H9 (cell line): Measurements from ENCODE around the gene RBFOX2. TPM values are rescaled to one million over a fixed set of nuclear protein-coding genes. Genes with fewer than 3 reads are reported as not detected.

ENCODE experiments used
- DNase-seq: peaks from one replicate; pipeline ENCODE4 v3.0.0-alpha.2; 2017
- H2AFZ ChIP-seq: one replicate; pipeline ENCODE4 v1.6.1; 2013; ENCODE audit warnings: mild to moderate bottlenecking, low read length, control low read depth, moderate library complexity
- H2AK5ac ChIP-seq: 2 replicates; pipeline ENCODE4 v1.6.1; 2013; ENCODE audit warnings: low read length, control low read depth, mixed read lengths; ENCODE audit not compliant: insufficient read length
- H2BK120ac ChIP-seq: one replicate; pipeline ENCODE4 v1.6.1; 2013; ENCODE audit warnings: low read depth, mild to moderate bottlenecking, low read length, control low read depth, inconsistent platforms; ENCODE audit not compliant: poor library complexity, severe bottlenecking
- H2BK12ac ChIP-seq: 2 replicates; pipeline ENCODE4 v1.6.1; 2013; ENCODE audit warnings: low read length, control low read depth, mixed read lengths, low read depth; ENCODE audit not compliant: insufficient read length
- H2BK15ac ChIP-seq: 2 replicates; pipeline ENCODE4 v1.6.1; 2013; ENCODE audit warnings: low read depth, low read length, control low read depth
- H2BK20ac ChIP-seq: one replicate; pipeline ENCODE4 v1.6.1; 2013; ENCODE audit warnings: low read depth, mild to moderate bottlenecking, low read length, control low read depth, inconsistent platforms; ENCODE audit not compliant: poor library complexity, severe bottlenecking
- H2BK5ac ChIP-seq: 2 replicates; pipeline ENCODE4 v1.6.1; 2013; ENCODE audit warnings: low read length, control low read depth, mixed read lengths; ENCODE audit not compliant: insufficient read length
- H3K14ac ChIP-seq: 2 replicates; pipeline ENCODE4 v1.6.1; 2013; ENCODE audit warnings: low read length, control low read depth; ENCODE audit not compliant: insufficient read depth
- H3K18ac ChIP-seq: 2 replicates; pipeline ENCODE4 v1.6.1; 2013; ENCODE audit warnings: low read depth, mild to moderate bottlenecking, mixed read lengths, low read length, control low read depth; ENCODE audit not compliant: insufficient read length
- H3K23ac ChIP-seq: 2 replicates; pipeline ENCODE4 v1.6.1; 2013; ENCODE audit warnings: low read length, control low read depth, mixed read lengths, low read depth; ENCODE audit not compliant: insufficient read length
- H3K23me2 ChIP-seq: 2 replicates; pipeline ENCODE4 v1.6.1; 2013; ENCODE audit warnings: low read depth, mild to moderate bottlenecking, mixed read lengths, low read length, control low read depth; ENCODE audit not compliant: insufficient read length, poor library complexity, severe bottlenecking
- H3K27ac ChIP-seq: 2 replicates; pipeline ENCODE4 v1.5.1; 2013; ENCODE audit warnings: low read length, control low read depth, mixed read lengths, low read depth; ENCODE audit not compliant: insufficient read length
- H3K27me3 ChIP-seq: 2 replicates; pipeline ENCODE4 v1.6.1; 2013; ENCODE audit warnings: low read length, control low read depth, inconsistent platforms; ENCODE audit not compliant: insufficient read depth
- H3K4ac ChIP-seq: 2 replicates; pipeline ENCODE4 v1.6.1; 2013; ENCODE audit warnings: low read depth, mild to moderate bottlenecking, control low read depth, inconsistent platforms, low read length, moderate library complexity
- H3K4me1 ChIP-seq: 2 replicates; pipeline ENCODE4 v1.6.1; 2013; ENCODE audit warnings: low read length, control low read depth, inconsistent platforms; ENCODE audit not compliant: insufficient read depth
- H3K4me2 ChIP-seq: 2 replicates; pipeline ENCODE4 v1.6.1; 2013; ENCODE audit warnings: low read length, control low read depth, mixed read lengths; ENCODE audit not compliant: insufficient read length, insufficient read depth
- H3K56ac ChIP-seq: 2 replicates; pipeline ENCODE4 v1.6.1; 2013; ENCODE audit warnings: low read depth, mild to moderate bottlenecking, mixed read lengths, low read length, control low read depth; ENCODE audit not compliant: insufficient read length
- H3K79me1 ChIP-seq: 2 replicates; pipeline ENCODE4 v1.6.1; 2013; ENCODE audit warnings: low read depth, mild to moderate bottlenecking, moderate library complexity, low read length, control low read depth, inconsistent platforms; ENCODE audit not compliant: insufficient read depth, poor library complexity, severe bottlenecking
- H3K79me2 ChIP-seq: 2 replicates; pipeline ENCODE4 v1.6.1; 2013; ENCODE audit warnings: low read length, control low read depth, inconsistent platforms; ENCODE audit not compliant: insufficient read depth
- H3K9ac ChIP-seq: 2 replicates; pipeline ENCODE4 v1.6.1; 2013; ENCODE audit warnings: low read length, control low read depth, mixed read lengths; ENCODE audit not compliant: insufficient read length; ENCODE audit errors: extremely low read depth
- H3K9me3 ChIP-seq: one replicate; pipeline ENCODE4 v1.6.1; 2013; ENCODE audit warnings: low read depth, low read length, inconsistent platforms; ENCODE audit not compliant: control insufficient read depth
- H3T11ph ChIP-seq: one replicate; pipeline ENCODE4 v1.6.1; 2013; ENCODE audit warnings: mild to moderate bottlenecking, low read length, control low read depth, inconsistent platforms
- H4K20me1 ChIP-seq: one replicate; pipeline ENCODE4 v1.6.1; 2013; ENCODE audit not compliant: control insufficient read depth, insufficient read length, insufficient read depth
- H4K5ac ChIP-seq: 2 replicates; pipeline ENCODE4 v1.6.1; 2013; ENCODE audit warnings: low read depth, mild to moderate bottlenecking, mixed read lengths, low read length, control low read depth; ENCODE audit not compliant: insufficient read length
- H4K8ac ChIP-seq: replicated peaks from 2 replicates; pipeline ENCODE4 v1.6.1; 2013; ENCODE audit warnings: low read length, control low read depth, mixed read lengths, low read depth; ENCODE audit not compliant: insufficient read length
- H4K91ac ChIP-seq: 2 replicates; pipeline ENCODE4 v1.6.1; 2013; ENCODE audit warnings: low read depth, mild to moderate bottlenecking, moderate library complexity, mixed read lengths, low read length, control low read depth; ENCODE audit not compliant: insufficient read length
- H3K27ac Mint-ChIP-seq, 3 experiments: 2 replicates in 2 of 3; 3 replicates in 1 of 3; pipeline ENCODE4 v1.8.0; 2020 to 2021; ENCODE audit warnings: mixed read lengths in 3 of 3, mild to moderate bottlenecking in 1 of 3, moderate library complexity in 1 of 3
- H3K27me3 Mint-ChIP-seq: 2 replicates; pipeline ENCODE4 v1.8.0; 2021; ENCODE audit warnings: low read depth, mild to moderate bottlenecking, moderate library complexity, mixed read lengths
- H3K36me3 Mint-ChIP-seq, 3 experiments: 2 replicates in 2 of 3; 3 replicates in 1 of 3; pipeline ENCODE4 v1.8.0; 2020 to 2021; ENCODE audit warnings: low read depth in 3 of 3, mixed read lengths in 3 of 3; ENCODE audit not compliant: insufficient read depth in 1 of 3
- H3K4me1 Mint-ChIP-seq, 2 experiments: 2 replicates each; pipeline ENCODE4 v1.8.0; 2020; ENCODE audit warnings: mixed read lengths in 2 of 2
- H3K4me3 Mint-ChIP-seq, 2 experiments: 2 replicates in 1 of 2; 3 replicates in 1 of 2; pipeline ENCODE4 v1.8.0; 2020 to 2021; ENCODE audit warnings: mild to moderate bottlenecking in 2 of 2, mixed read lengths in 2 of 2, moderate library complexity in 1 of 2
- H3K9me3 Mint-ChIP-seq, 2 experiments: 2 replicates in 1 of 2; 3 replicates in 1 of 2; pipeline ENCODE4 v1.8.0; 2020; ENCODE audit warnings: mild to moderate bottlenecking in 2 of 2, mixed read lengths in 2 of 2, moderate library complexity in 1 of 2
- WGBS: extraction: QIAGEN DNeasy Blood & Tissue Kit; methylation state at CpG from one replicate; pipeline ENCODE4 v1.1.7; 2013; ENCODE audit warnings: missing lambda C conversion rate, low lambda C conversion rate, mixed read lengths; ENCODE audit not compliant: insufficient read length; ENCODE audit errors: extremely low coverage; 5-methylcytosine and 5-hydroxymethylcytosine counted together
- total RNA-seq: library from RNA; stranded (reverse); gene quantifications from 2 replicates; pipeline ENCODE4 v1.2.1, GENCODE V29; 2021
- TF ChIP-seq, protein P1 (sequence below): fragments of 200-600 bp; sonication (generic); conservative IDR thresholded peaks from 3 replicates; pipeline ENCODE4 v1.8.0; 2021; ENCODE audit warnings: antibody characterized with exemption, mild to moderate bottlenecking

The RBFOX2 gene
- total RNA-seq, 1 experiment from 2014 or later = 84.7 TPM

DNA sequence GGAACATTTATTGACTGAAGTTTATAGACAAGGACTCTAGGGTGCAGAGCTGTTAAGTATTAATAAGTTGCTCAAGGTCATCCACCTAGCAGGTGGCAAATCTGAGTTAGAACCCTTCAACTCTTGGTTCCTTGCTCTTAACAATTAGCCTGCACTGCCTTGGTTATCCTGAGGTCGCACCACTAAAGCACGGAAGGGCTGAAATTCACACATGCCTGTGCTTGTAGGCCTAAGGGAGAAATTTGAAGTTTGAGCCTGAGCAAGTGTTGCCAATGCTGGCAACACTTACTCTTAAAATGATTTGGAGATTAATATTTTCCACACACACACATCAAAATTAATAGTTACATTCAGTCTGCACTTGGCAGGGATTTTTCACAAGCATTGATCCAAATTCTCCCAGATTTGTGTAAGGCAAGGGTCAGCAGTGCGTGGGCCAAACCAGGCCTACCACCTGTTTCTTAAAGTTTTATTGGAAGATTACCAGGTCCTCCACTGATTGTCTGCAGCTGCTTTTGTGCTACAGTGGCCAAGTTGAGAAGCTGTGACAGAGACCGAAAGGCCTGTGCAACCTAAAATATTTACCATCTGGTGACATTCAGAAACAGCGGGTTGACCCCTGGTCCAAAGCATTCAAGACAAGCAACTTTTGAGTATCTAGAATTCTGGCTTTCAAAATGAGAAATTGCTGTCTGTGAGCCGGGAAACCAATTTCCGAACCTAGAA lies 294.7 kb downstream of the RBFOX2 start:
- Histone ChIP-seq H2BK5ac (no peak overlapping the region), H3K9me3 (no peaks in the 10 kb centered on the region), H2AK5ac (no peak overlapping the region), H3K4me1 (no peaks in the 10 kb centered on the region), H3K27ac (no peak overlapping the region), H4K20me1 (no peaks in the 10 kb centered on the region), H4K5ac (no peak overlapping the region), H3K27me3 (no peaks in the 10 kb centered on the region), H2BK15ac (no peak overlapping the region), H2BK20ac (no peak overlapping the region), H2AFZ (no peak overlapping the region), H3K9ac (no peak overlapping the region), H3K14ac (no peak overlapping the region), H3T11ph (no peak overlapping the region), H3K56ac (no peak overlapping the region), H4K8ac (no peak overlapping the region), H3K23ac (no peak overlapping the region), H2BK120ac (no peak overlapping the region), H3K4me2 (no peak overlapping the region), H2BK12ac (no peak overlapping the region), H3K23me2 (no peaks in the 10 kb centered on the region), H3K18ac (no peak overlapping the region), H3K79me1 (no peaks in the 10 kb centered on the region), H4K91ac (no peak overlapping the region), H3K4ac (no peak overlapping the region), H3K79me2 (no peaks in the 10 kb centered on the region)
- H3K9me3 Mint-ChIP-seq = no peaks in the 10 kb centered on the region; a peak in 1 of 5 replicates
- no peak overlapping the region for H3K27ac Mint-ChIP-seq
- H3K27me3 Mint-ChIP-seq = peaks cover 7% of the 10 kb centered on the region
- H3K36me3 Mint-ChIP-seq = peaks cover 14 to 25% (median 16%) of the 10 kb centered on the region in 3 experiments
- DNase-seq = no peak
- TF ChIP-seq, protein P1, sequence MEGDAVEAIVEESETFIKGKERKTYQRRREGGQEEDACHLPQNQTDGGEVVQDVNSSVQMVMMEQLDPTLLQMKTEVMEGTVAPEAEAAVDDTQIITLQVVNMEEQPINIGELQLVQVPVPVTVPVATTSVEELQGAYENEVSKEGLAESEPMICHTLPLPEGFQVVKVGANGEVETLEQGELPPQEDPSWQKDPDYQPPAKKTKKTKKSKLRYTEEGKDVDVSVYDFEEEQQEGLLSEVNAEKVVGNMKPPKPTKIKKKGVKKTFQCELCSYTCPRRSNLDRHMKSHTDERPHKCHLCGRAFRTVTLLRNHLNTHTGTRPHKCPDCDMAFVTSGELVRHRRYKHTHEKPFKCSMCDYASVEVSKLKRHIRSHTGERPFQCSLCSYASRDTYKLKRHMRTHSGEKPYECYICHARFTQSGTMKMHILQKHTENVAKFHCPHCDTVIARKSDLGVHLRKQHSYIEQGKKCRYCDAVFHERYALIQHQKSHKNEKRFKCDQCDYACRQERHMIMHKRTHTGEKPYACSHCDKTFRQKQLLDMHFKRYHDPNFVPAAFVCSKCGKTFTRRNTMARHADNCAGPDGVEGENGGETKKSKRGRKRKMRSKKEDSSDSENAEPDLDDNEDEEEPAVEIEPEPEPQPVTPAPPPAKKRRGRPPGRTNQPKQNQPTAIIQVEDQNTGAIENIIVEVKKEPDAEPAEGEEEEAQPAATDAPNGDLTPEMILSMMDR = no peak
- H3K4me3 Mint-ChIP-seq = no peak overlapping the region
- H3K4me1 Mint-ChIP-seq = peaks cover 13 to 21% of the 10 kb centered on the region in 2 experiments
- no CpG with 5 or more reads among the region's 7 CpGs for WGBS
